ENCODE measurements around the gene HMOX2.

- TF ChIP-seq GATA2 (IDR thresholded peaks at IDR 0.05; ENCODE audit: low read depth, low read length) (no peak), GATA3 (IDR thresholded peaks at IDR 0.05; ENCODE audit: low read depth, low read length) (no peak)
Measured at GRCh38 chr16:4544473-4544872, 68.3 kb downstream of the HMOX2 start.
